Measurements from ENCODE around the gene NUTM2F. TPM values are rescaled to one million over a fixed set of nuclear protein-coding genes. Genes with fewer than 3 reads are reported as not detected.

Gene NUTM2F
- total and polyA plus RNA-seq, 9 of the 15 experiments (the other 6 are each of a cell fraction or from before 2014, with no cell fraction given): 0.04 TPM; not detected in 8

- TF ChIP-seq, protein P1, sequence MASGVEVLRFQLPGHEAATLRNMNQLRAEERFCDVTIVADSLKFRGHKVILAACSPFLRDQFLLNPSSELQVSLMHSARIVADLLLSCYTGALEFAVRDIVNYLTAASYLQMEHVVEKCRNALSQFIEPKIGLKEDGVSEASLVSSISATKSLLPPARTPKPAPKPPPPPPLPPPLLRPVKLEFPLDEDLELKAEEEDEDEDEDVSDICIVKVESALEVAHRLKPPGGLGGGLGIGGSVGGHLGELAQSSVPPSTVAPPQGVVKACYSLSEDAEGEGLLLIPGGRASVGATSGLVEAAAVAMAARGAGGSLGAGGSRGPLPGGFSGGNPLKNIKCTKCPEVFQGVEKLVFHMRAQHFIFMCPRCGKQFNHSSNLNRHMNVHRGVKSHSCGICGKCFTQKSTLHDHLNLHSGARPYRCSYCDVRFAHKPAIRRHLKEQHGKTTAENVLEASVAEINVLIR (CRISPR knock-in tag; IDR thresholded peaks at IDR 0.05): peak; percentile 84
- TF ChIP-seq ATF7 (IDR thresholded peaks at IDR 0.05): peak; percentile 81
- TF ChIP-seq ZBTB1 (CRISPR knock-in tag; IDR thresholded peaks at IDR 0.05; ENCODE audit: borderline replicate concordance, low read depth): peak; percentile 94
- TF ChIP-seq CTBP1 (IDR thresholded peaks at IDR 0.05; ENCODE audit: borderline replicate concordance): peak; percentile 25; the same call in 1 of the 2 replicates
- peak; percentile 91 for TF ChIP-seq CREB1 (IDR thresholded peaks at IDR 0.05)
- TF ChIP-seq CREB1 (CRISPR knock-in tag; IDR thresholded peaks at IDR 0.05): peak; percentile 93
- TF ChIP-seq POLR2G (IDR thresholded peaks at IDR 0.05; ENCODE audit: low read depth, low read length): peak; percentile 85
- peak; percentile 57 for TF ChIP-seq POLR2H (tag; IDR thresholded peaks at IDR 0.05; ENCODE audit: low read depth)
- TF ChIP-seq, protein P2, sequence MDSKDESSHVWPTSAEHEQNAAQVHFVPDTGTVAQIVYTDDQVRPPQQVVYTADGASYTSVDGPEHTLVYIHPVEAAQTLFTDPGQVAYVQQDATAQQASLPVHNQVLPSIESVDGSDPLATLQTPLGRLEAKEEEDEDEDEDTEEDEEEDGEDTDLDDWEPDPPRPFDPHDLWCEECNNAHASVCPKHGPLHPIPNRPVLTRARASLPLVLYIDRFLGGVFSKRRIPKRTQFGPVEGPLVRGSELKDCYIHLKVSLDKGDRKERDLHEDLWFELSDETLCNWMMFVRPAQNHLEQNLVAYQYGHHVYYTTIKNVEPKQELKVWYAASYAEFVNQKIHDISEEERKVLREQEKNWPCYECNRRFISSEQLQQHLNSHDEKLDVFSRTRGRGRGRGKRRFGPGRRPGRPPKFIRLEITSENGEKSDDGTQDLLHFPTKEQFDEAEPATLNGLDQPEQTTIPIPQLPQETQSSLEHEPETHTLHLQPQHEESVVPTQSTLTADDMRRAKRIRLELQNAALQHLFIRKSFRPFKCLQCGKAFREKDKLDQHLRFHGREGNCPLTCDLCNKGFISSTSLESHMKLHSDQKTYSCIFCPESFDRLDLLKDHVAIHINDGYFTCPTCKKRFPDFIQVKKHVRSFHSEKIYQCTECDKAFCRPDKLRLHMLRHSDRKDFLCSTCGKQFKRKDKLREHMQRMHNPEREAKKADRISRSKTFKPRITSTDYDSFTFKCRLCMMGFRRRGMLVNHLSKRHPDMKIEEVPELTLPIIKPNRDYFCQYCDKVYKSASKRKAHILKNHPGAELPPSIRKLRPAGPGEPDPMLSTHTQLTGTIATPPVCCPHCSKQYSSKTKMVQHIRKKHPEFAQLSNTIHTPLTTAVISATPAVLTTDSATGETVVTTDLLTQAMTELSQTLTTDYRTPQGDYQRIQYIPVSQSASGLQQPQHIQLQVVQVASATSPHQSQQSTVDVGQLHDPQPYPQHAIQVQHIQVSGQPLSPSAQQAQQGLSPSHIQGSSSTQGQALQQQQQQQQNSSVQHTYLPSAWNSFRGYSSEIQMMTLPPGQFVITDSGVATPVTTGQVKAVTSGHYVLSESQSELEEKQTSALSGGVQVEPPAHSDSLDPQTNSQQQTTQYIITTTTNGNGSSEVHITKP (IDR thresholded peaks at IDR 0.05; ENCODE audit: partially characterized antibody): peak; percentile 39
- TF ChIP-seq ZBTB7A (IDR thresholded peaks at IDR 0.05; ENCODE audit: borderline replicate concordance, control insufficient read depth, low read depth, low read length): peak; percentile 57; the same call in 1 of the 2 replicates
- TF ChIP-seq ZFX (CRISPR knock-in tag; IDR thresholded peaks at IDR 0.05): peak; percentile 63
- peak in 1 of 2 experiments; percentile 66; a peak in 2 of 4 replicates for TF ChIP-seq ZNF639 (CRISPR knock-in tag; conservative IDR thresholded peaks at IDR 0.05 in 1 of 2, IDR thresholded peaks at IDR 0.05 in 1 of 2)
- TF ChIP-seq TAF1 (IDR thresholded peaks at IDR 0.05; ENCODE audit: control insufficient read depth, extremely low read depth, insufficient read depth, low read length, severe bottlenecking): peak; percentile 42
- TF ChIP-seq EHMT2 (IDR thresholded peaks at IDR 0.05): peak; percentile 12; the same call in 1 of the 2 replicates
- TF ChIP-seq, protein P3, sequence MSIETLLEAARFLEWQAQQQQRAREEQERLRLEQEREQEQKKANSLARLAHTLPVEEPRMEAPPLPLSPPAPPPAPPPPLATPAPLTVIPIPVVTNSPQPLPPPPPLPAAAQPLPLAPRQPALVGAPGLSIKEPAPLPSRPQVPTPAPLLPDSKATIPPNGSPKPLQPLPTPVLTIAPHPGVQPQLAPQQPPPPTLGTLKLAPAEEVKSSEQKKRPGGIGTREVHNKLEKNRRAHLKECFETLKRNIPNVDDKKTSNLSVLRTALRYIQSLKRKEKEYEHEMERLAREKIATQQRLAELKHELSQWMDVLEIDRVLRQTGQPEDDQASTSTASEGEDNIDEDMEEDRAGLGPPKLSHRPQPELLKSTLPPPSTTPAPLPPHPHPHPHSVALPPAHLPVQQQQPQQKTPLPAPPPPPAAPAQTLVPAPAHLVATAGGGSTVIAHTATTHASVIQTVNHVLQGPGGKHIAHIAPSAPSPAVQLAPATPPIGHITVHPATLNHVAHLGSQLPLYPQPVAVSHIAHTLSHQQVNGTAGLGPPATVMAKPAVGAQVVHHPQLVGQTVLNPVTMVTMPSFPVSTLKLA (conservative IDR thresholded peaks at IDR 0.05): peak; percentile 46 to 77; a peak in 3 of 4 replicates
- TF ChIP-seq FOXK2 (conservative IDR thresholded peaks at IDR 0.05 in 1 of 2, IDR thresholded peaks at IDR 0.05 in 1 of 2; ENCODE audit: low read depth in 2 of 2): peak; percentile 58 to 60; a peak in 1 of 4 replicates
- TF ChIP-seq CHD1 (IDR thresholded peaks at IDR 0.05; ENCODE audit: low read length): peak; percentile 62
These were observed 46.0 kb upstream of the NUTM2F start (continued) for GRCh38 chr9:94374176-94375056.
